Endothelial cell of umbilical vein (primary cell): ENCODE data around the gene TIGD1. TPM values are rescaled to one million over a fixed set of nuclear protein-coding genes. Genes with fewer than 3 reads are reported as not detected.

Source experiments
- BruUV-seq: library from RNA; stranded (reverse); fragments of 400-500 nt; replicated peaks from 2 replicates; lab custom pipeline; 2021; lab: Mats Ljungman, UMichigan
- CTCF ChIA-PET: fragments of 300-600, 350-600 bp; sonication (Branson Sonifier 250); formaldehyde crosslinking; loops from one replicate; lab custom pipeline; 2021; ENCODE audit warnings: antibody characterized with exemption, inconsistent platforms; lab: Charles Lee
- POLR2A ChIA-PET: fragments of 300-600, 350-600 bp; sonication (Branson Sonifier 250); formaldehyde crosslinking; loops from one replicate; lab custom pipeline; 2021; ENCODE audit warnings: antibody characterized with exemption, inconsistent platforms; lab: Charles Lee
- DNase-seq: peaks from one replicate; pipeline ENCODE4 v3.0.0-alpha.2; 2011; ENCODE audit warnings: low read depth, low spot score
- FAIRE-seq: peaks from 2 replicates; lab custom pipeline; 2011; peaks lifted over from hg19 to GRCh38; lab: Jason Lieb, UNC
- H2AFZ ChIP-seq: 2 replicates; pipeline ENCODE4 v1.6.0; 2012; ENCODE audit warnings: low read depth, low read length, control low read depth, inconsistent platforms
- H3K27ac ChIP-seq: 2 replicates; pipeline ENCODE4 v1.5.1; 2011; ENCODE audit warnings: low read depth, mild to moderate bottlenecking, control low read depth, low read length, moderate library complexity; ENCODE audit not compliant: insufficient read depth
- H3K27me3 ChIP-seq, 2 experiments: 2 replicates each; pipeline versions ENCODE4 v1.6.0 to v1.6.1; 2011; ENCODE audit warnings: low read length in 2 of 2, mixed read lengths in 1 of 2; ENCODE audit not compliant: control insufficient read depth in 2 of 2, insufficient read depth in 2 of 2
- H3K36me3 ChIP-seq, 2 experiments: 2 replicates in 1 of 2; 3 replicates in 1 of 2; pipeline ENCODE4 v1.5.1; 2011; ENCODE audit warnings: low read length in 2 of 2, mild to moderate bottlenecking in 1 of 2, moderate library complexity in 1 of 2; ENCODE audit not compliant: control insufficient read depth in 2 of 2, insufficient read depth in 2 of 2; ENCODE audit errors: extremely low read depth in 1 of 2
- H3K4me1 ChIP-seq: 3 replicates; pipeline ENCODE4 v1.5.1; 2011; ENCODE audit warnings: mild to moderate bottlenecking, low read length; ENCODE audit not compliant: control insufficient read depth, insufficient read depth; ENCODE audit errors: extremely low read depth
- H3K4me2 ChIP-seq: 2 replicates; pipeline ENCODE4 v1.6.1; 2011; ENCODE audit warnings: low read length, control low read depth, mixed read lengths; ENCODE audit not compliant: insufficient read depth
- H3K4me3 ChIP-seq, 3 experiments: fragments of 200-600 bp in 1 of 3; sonication (generic), shearing (Covaris generic) in 1 of 3; replicated peaks in 1 of 3; 2 replicates each; pipeline ENCODE4 v1.5.1; 2011 to 2016; ENCODE audit warnings: control low read depth in 3 of 3, low read length in 3 of 3, mild to moderate bottlenecking in 2 of 3, inconsistent platforms in 1 of 3, low read depth in 1 of 3, moderate library complexity in 1 of 3; ENCODE audit not compliant: insufficient read depth in 1 of 3
- H3K79me2 ChIP-seq: 2 replicates; pipeline ENCODE4 v1.6.0; 2012; ENCODE audit warnings: low read length, inconsistent platforms; ENCODE audit not compliant: control insufficient read depth, insufficient read depth
- H3K9ac ChIP-seq: replicated peaks from 2 replicates; pipeline ENCODE3; 2011; ENCODE audit warnings: low read length, control low read depth; ENCODE audit not compliant: insufficient read depth; ENCODE audit errors: extremely low read depth
- H3K9me1 ChIP-seq: replicated peaks from 3 replicates; pipeline ENCODE4 v1.6.0; 2011; ENCODE audit warnings: mild to moderate bottlenecking, low read length; ENCODE audit not compliant: control insufficient read depth, insufficient read depth; ENCODE audit errors: extremely low read depth
- H3K9me3 ChIP-seq: replicated peaks from 2 replicates; pipeline ENCODE4 v1.5.1; 2012; ENCODE audit warnings: low read length, inconsistent platforms; ENCODE audit not compliant: control insufficient read depth, insufficient read depth
- H4K20me1 ChIP-seq: replicated peaks from 2 replicates; pipeline ENCODE3; 2011; ENCODE audit warnings: mild to moderate bottlenecking, low read length; ENCODE audit not compliant: control insufficient read depth, insufficient read depth; ENCODE audit errors: extremely low read depth
- CTCF ChIP-seq, 2 donors: IDR thresholded peaks; 1 replicate in 1 of 2; 2 replicates in 1 of 2; pipeline ENCODE4 v1.5.1; 2011; ENCODE audit warnings: low read length in 2 of 2, mild to moderate bottlenecking in 2 of 2, moderate library complexity in 2 of 2, control low read depth in 1 of 2, inconsistent platforms in 1 of 2, low read depth in 1 of 2; ENCODE audit not compliant: insufficient read depth in 1 of 2; ENCODE audit errors: extremely low read depth in 1 of 2
- EZH2 ChIP-seq: IDR thresholded peaks from 2 replicates; pipeline ENCODE4 v1.6.1; 2012; ENCODE audit warnings: borderline replicate concordance, low read depth, mild to moderate bottlenecking, moderate library complexity, low read length, inconsistent platforms; ENCODE audit not compliant: severe bottlenecking
- FOS ChIP-seq: IDR thresholded peaks from 2 replicates; pipeline ENCODE4 v1.6.1; 2011; ENCODE audit warnings: mild to moderate bottlenecking, low read length, moderate library complexity, borderline replicate concordance; ENCODE audit not compliant: insufficient read depth
- GATA2 ChIP-seq: IDR thresholded peaks from 2 replicates; pipeline ENCODE4 v1.7.0; 2011; ENCODE audit warnings: low read depth, mild to moderate bottlenecking, moderate library complexity, mixed read lengths, low read length; ENCODE audit not compliant: insufficient read length, insufficient read depth
- JUN ChIP-seq: IDR thresholded peaks from 2 replicates; pipeline ENCODE4 v1.6.1; 2011; ENCODE audit warnings: borderline replicate concordance, low read depth; ENCODE audit not compliant: insufficient read length, insufficient read depth
- MAX ChIP-seq: IDR thresholded peaks from 2 replicates; pipeline ENCODE4 v1.6.1; 2011; ENCODE audit not compliant: insufficient read depth, insufficient read length
- MYC ChIP-seq: IDR thresholded peaks from one replicate; pipeline ENCODE4 v1.6.1; 2011; ENCODE audit warnings: mild to moderate bottlenecking, low read depth, low read length
- POLR2A ChIP-seq: IDR thresholded peaks from 2 replicates; pipeline ENCODE4 v1.6.1; 2012; ENCODE audit warnings: low read depth, mild to moderate bottlenecking, control low read depth, low read length
- POLR2AphosphoS5 ChIP-seq: IDR thresholded peaks from 2 replicates; pipeline ENCODE4 v1.6.1; 2012; ENCODE audit warnings: low read depth, mild to moderate bottlenecking, control low read depth, low read length, moderate library complexity; ENCODE audit not compliant: insufficient read depth
- dilution Hi-C: fragments of 300-500 bp; cut with MboI; formaldehyde crosslinking; loops from one replicate; pipeline ENCODE4 v1.15.0; 2019; ENCODE audit warnings: low sequenced_read_pairs; ENCODE audit not compliant: extremely low pct_ligation_motif_present
- intact Hi-C: fragments of 100-400 bp; cut with micrococcal nuclease; formaldehyde crosslinking; loops from one replicate; pipeline ENCODE4 v1.10.0; 2022
- polyA plus RNA-seq, 4 experiments: library from polyadenylated mRNA; depleted of rRNA in 3 of 4; stranded (reverse) in 3 of 4; unstranded in 1 of 4; fragments of >200 nt; gene quantifications; 2 replicates each; pipeline versions ENCODE4 v1.2.1 to v1.2.3, GENCODE V29; 2011 to 2012; ENCODE audit warnings: missing spikeins in 1 of 4
- total RNA-seq: library from RNA; stranded (reverse); gene quantifications from 2 replicates; pipeline ENCODE4 v1.2.3, GENCODE V29; 2021

Gene TIGD1
- total and polyA plus RNA-seq, 2 donors (not counting 3 experiments of a cell fraction or from before 2014, with no cell fraction given): 1.6 to 3.3 TPM

- DNase-seq (no peak), FAIRE-seq (no peak)
- H3K27ac ChIP-seq: no peak within 1 kb of the TSS
- POLR2A ChIA-PET: no interaction called here
- H3K36me3 ChIP-seq: no peaks in the 10 kb centered on the region
- H3K9me3 ChIP-seq: no peaks in the 10 kb centered on the region
- H3K4me2 ChIP-seq: no peak within 1 kb of the TSS
- no peaks in the 10 kb centered on the region for H3K9me1 ChIP-seq
- BruUV-seq: no TSS peak
- intact Hi-C loops (loop anchor here (5.0 kb wide), 1 partner anchor 613 kb away; no protein-coding TSS in a partner anchor), dilution Hi-C loops (no loop called here)
- no peaks in the 10 kb centered on the region for H4K20me1 ChIP-seq
- CTCF ChIA-PET: interaction anchor here (0.5 to 4.6 kb wide), 5 partner anchors 73 to 1907 kb away, joined by 3 to 44 read pairs (median 9); no protein-coding TSS in a partner anchor
- no peaks in the 10 kb centered on the region for H3K79me2 ChIP-seq
- H3K27me3 ChIP-seq: peaks cover 21 to 31% of the 10 kb centered on the region in 2 experiments
- no peak within 1 kb of the TSS for H3K9ac ChIP-seq
- no peak within 1 kb of the TSS for H2AFZ ChIP-seq
- H3K4me3 ChIP-seq: no peak within 1 kb of the TSS
- H3K4me1 ChIP-seq: no peaks in the 10 kb centered on the region
- TF ChIP-seq MYC (no peak), POLR2A (no peak), EZH2 (no peak)
Measured at GRCh38 chr2:232519581-232520438, 30.5 kb downstream of the TIGD1 start, which contains the start of gene PRSS56. Gene PRSS56, plus strand, starts transcription at chr2:232520388. Its CDS starts 211 bp downstream, at chr2:232520599.

- Histone ChIP-seq H2AFZ (no peak overlapping the region), H3K4me3 (no peak overlapping the region), H3K4me2 (no peak overlapping the region), H3K4me1 (no peaks in the 10 kb centered on the region), H3K79me2 (no peaks in the 10 kb centered on the region), H3K36me3 (no peaks in the 10 kb centered on the region), H3K27ac (no peak overlapping the region), H4K20me1 (no peaks in the 10 kb centered on the region), H3K9me3 (no peaks in the 10 kb centered on the region), H3K9ac (no peak overlapping the region), H3K9me1 (no peaks in the 10 kb centered on the region), H3K27me3 (peaks cover 16 to 30% of the 10 kb centered on the region in 2 experiments)
- no peak for TF ChIP-seq POLR2A
- no peak for TF ChIP-seq FOS
- TF ChIP-seq POLR2AphosphoS5: no peak
- no peak for TF ChIP-seq MAX
- TF ChIP-seq JUN: no peak
- TF ChIP-seq EZH2: no peak
- TF ChIP-seq GATA2: no peak
- TF ChIP-seq MYC: no peak
- TF ChIP-seq CTCF (IDR thresholded peaks at IDR 0.05; ENCODE audit: extremely low read depth in 1 of 2, insufficient read depth in 1 of 2, low read depth in 1 of 2, low read length in 2 of 2): no peak
- ChIA-PET POLR2A (no interaction called here), CTCF (interaction anchor here (1.2 to 2.6 kb wide), 2 partner anchors 183 to 618 kb away, joined by 3 to 9 read pairs; no protein-coding TSS in a partner anchor)
- no TSS peak for BruUV-seq
- dilution Hi-C loops: no loop called here
- intact Hi-C loops: no loop called here
- DNase-seq (no peak), FAIRE-seq (no peak)
Measured at GRCh38 chr2:232518844-232519243, 31.5 kb downstream of the TIGD1 start.
